GM21786 (cell line): Measurements from ENCODE around the gene SAPCD2.

Source experiments
- ATAC-seq: cut with Tn5 transposase; IDR thresholded peaks from one replicate; pipeline ENCODE4 v1.9.1; 2021; ENCODE audit not compliant: unreplicated experiment

Gene SAPCD2

GRCh38 chr9:137019891-137020683, 50.3 kb downstream of the SAPCD2 start:
- no peak for ATAC-seq

GRCh38 chr9:137018761-137019559, 51.4 kb downstream of the SAPCD2 start:
- ATAC-seq: no peak

- no peak for ATAC-seq
Measured at GRCh38 chr9:137017791-137018497, 52.4 kb downstream of the SAPCD2 start.

- no peak for ATAC-seq
Measured at GRCh38 chr9:137017071-137017470, 53.3 kb downstream of the SAPCD2 start.

GRCh38 chr9:137016436-137016835, 53.9 kb downstream of the SAPCD2 start:
- ATAC-seq: no peak

- ATAC-seq: no peak
Measured at GRCh38 chr9:137015976-137016375, 54.4 kb downstream of the SAPCD2 start.

- ATAC-seq: no peak
Measured at GRCh38 chr9:137015540-137015930, 54.8 kb downstream of the SAPCD2 start.

GRCh38 chr9:137014776-137015539, 55.4 kb downstream of the SAPCD2 start:
- ATAC-seq: no peak

- ATAC-seq: no peak
Measured at GRCh38 chr9:137014166-137014565, 56.2 kb downstream of the SAPCD2 start.

- no peak for ATAC-seq
Measured at GRCh38 chr9:137013571-137013940, 56.8 kb downstream of the SAPCD2 start.

GRCh38 chr9:137012694-137013570, 57.4 kb downstream of the SAPCD2 start:
- ATAC-seq: no peak
